Stromal cell of bone marrow (primary cell): Measurements from ENCODE around the gene RNU6-9.
A peak's percentile ranks its signal among the peaks of the same experiment; 100 is the strongest.

ENCODE experiments used
- DNase-seq: peaks from one replicate; pipeline ENCODE4 v3.0.0-alpha.2; 2012; ENCODE audit warnings: low read depth

RNU6-9 gene

DNA sequence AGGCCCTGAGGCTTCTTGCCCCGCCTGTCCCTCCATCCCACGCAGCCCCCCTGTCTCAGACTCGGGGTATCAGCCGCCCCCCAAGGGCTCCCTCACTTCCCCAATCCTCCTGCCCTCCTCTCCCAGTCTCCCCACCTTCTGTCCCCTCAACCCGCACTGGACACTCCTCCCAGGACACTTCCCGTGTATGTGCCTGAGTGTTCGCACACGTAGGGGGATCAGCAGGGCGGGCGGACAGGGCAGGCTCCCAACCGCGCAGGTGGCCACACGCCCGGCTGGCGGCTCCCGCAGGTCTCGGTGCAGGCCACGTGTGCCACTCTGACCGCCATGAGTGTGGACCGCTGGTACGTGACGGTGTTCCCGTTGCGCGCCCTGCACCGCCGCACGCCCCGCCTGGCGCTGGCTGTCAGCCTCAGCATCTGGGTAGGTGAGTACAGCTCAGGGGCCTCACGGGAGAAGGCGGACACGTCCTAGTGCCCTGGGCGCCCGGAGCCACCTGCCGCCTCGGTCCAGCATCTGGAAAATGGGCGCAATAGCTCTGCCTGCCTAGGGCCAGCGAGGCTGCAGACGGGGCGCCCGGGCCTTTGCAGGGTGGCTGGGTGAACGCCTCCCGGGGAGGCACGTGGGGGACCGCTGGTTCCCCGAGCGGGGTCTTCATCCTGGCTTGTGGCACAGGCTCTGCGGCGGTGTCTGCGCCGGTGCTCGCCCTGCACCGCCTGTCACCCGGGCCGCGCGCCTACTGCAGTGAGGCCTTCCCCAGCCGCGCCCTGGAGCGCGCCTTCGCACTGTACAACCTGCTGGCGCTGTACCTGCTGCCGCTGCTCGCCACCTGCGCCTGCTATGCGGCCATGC, 26.1 kb downstream of the RNU6-9 start:
- DNase-seq, result no peak

DNA sequence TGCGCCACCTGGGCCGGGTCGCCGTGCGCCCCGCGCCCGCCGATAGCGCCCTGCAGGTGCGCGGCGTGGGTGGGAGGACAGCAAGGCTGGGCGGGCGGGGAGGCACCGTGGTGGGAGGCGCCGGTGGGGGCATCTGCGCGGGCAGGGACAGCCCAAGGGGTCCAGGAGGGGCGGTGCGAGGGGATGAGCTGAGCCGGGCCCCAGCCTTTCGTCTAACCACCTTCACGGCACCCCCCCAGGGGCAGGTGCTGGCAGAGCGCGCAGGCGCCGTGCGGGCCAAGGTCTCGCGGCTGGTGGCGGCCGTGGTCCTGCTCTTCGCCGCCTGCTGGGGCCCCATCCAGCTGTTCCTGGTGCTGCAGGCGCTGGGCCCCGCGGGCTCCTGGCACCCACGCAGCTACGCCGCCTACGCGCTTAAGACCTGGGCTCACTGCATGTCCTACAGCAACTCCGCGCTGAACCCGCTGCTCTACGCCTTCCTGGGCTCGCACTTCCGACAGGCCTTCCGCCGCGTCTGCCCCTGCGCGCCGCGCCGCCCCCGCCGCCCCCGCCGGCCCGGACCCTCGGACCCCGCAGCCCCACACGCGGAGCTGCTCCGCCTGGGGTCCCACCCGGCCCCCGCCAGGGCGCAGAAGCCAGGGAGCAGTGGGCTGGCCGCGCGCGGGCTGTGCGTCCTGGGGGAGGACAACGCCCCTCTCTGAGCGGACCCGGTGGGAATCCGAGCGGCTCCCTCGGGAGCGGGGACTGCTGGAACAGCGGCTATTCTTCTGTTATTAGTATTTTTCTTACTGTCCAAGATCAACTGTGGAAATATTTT, 27.0 kb downstream of the RNU6-9 start:
- DNase-seq, result no peak

DNA sequence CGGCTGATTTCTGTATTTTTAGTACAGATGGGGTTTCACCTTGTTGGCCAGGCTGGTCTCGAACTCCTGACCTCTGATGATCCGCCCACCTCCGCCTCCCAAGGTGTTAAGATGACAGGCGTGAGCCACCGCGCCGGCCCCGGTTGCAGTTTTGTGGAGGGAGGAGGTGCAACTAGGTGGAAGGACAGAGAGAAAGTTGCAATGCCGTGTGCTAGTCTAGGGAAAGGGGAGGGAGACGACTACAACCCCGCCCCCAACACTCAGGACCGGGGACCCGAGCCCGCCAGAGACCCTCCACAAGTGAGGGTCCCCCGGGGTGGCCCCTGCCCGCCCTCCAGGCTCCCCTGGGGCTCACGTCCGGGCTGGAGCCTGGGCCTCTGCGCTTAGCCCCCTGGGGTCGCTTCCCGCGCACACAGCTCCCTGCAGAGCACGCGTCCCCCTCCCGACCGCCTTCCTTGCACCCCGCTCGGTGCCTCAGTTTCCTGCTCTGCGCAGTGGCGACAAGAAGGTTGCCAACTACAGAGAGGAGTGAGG, 31.3 kb downstream of the RNU6-9 start:
- DNase-seq, result no peak

DNA sequence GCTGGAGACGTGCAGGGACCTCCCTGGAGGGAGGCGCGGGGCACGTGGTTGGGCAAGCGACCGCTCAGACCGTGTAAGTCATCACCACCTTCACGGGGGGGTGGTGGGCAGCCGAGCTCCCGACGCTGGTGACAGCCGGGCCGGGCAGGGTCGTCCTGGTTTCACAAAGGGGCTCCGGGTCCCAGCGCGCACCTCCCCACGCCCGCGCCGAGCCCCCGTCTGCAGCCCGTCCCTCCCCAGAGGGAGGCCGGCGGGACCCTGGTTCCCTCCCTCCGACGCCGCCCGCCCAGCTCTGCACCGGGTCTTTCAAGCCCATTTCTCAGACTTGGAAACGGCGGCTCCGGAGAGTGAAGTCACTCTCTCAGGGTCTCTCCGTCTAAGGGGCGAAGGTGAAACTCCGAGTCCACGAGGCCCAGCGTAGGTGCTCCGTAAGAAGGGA, 31.8 kb downstream of the RNU6-9 start:
- no peak for DNase-seq

DNA sequence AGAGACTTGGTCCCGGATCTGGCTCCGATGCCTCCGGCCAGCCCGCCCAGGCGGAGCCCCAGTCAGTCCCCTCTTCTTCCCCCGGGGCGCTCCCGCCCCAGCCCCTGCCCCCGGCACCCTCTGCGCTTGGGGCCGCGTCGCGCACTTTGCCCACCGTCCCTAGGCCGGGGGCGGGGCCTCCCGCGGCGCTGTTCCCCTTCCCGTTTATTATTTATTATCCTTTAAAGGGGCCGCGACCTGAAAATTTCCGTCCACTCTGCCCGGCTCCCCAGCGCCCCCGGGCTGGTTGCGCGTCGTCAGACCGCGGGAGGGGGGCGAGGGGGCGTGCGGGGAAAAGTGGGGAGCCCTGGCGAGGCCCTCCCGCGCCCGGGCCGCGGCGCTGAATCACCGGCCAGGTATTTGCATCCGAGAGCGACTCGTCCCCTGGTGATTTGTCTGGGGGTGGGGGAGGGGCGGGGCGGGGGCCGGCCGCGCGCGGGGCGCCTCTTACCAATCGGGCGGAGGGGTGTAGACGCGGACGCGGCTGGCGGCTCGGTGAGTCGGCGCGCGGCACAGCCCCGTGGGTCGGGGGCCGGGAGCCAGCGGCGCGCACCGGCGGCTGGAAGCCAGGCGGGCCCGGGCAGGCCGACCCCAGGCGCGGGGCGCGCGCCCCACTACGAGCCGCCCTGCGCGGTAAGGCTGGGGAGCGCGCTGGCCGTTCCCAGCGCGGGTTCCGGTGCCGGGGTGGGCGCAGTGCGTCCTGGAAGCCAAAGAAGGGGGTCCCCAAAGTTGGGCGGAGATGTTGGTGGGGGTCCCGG, 32.4 kb downstream of the RNU6-9 start, which contains the start of gene ARID3A:
ARID3A (plus strand) TSS at position 510 of the 797 bp plus-strand sequence. CDS start 3,494 bp downstream, outside the sequence.
- peak; percentile 61 for DNase-seq

DNA sequence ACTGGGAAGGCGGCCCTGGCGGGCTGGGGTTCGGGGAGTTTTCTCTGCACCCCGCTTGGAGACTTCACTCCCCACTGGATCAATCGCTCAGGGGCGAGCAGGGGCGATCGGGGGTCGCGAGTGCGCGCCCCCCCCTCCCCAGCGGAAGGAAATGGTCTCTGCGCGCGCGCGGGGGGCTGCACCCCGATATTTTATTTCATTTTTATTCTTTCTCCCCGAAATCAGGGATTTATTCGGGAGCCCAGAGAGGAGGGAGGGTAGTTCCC, 33.0 kb downstream of the RNU6-9 start:
- DNase-seq, result no peak

DNA sequence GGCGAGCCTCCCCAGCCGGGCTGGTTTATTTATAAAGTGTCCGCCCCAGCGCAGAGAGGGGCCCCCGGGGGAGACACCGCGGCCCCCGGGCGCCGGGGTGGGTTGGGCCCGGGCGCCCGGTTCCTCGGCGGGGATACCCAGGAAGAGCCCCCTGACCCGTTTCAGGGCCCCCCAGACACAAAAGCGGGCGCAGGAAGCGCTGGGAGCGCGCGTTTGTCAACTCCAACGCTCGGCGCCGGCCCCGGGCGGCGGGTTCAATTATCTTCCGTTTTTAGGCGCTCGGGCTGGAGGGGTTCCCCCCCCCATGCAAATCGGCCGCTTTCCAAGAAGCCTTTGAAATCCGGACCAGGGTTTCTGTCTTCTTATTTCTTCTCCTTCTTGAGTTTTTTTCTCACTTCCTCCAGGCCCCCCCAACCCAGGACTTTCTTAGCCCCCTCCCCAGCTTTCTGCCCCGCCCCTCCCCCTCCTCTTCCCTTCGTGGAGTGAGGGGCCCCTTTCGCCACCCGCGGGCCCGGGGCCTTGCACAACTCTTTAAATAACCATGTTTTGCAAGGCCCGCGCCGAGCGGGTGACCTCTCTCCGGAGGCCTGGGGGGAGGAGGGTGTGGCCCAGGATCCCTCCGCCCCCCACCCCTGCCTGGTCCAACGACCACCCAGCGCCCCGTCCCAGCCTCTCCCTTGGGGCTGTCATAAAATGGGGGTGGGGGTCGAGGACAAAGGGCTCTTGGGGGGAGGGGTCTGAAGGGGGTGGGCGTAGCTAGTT, 33.5 kb downstream of the RNU6-9 start:
- no peak for DNase-seq

DNA sequence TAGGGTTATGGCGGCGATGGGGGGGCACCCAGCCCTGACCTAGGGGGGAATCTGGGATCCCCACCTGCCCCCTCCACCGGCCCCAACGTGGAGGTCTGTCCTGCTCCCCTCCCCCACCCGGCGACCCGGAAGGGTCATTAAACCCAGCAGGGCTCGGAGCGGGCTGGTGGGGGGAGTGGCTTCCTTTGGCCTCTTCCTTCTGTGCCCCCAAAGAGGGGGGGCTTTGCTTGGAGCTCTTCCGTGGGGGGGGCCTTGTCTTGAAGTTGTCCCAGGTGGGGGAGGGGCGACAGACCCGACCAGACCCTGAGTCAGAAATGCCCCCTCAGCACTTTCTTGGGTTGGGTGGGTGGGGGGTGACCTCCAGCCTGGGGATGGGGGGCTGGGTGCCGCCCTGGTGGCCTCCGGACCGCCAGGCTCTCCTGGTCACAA, 34.1 kb downstream of the RNU6-9 start:
- no peak for DNase-seq

DNA sequence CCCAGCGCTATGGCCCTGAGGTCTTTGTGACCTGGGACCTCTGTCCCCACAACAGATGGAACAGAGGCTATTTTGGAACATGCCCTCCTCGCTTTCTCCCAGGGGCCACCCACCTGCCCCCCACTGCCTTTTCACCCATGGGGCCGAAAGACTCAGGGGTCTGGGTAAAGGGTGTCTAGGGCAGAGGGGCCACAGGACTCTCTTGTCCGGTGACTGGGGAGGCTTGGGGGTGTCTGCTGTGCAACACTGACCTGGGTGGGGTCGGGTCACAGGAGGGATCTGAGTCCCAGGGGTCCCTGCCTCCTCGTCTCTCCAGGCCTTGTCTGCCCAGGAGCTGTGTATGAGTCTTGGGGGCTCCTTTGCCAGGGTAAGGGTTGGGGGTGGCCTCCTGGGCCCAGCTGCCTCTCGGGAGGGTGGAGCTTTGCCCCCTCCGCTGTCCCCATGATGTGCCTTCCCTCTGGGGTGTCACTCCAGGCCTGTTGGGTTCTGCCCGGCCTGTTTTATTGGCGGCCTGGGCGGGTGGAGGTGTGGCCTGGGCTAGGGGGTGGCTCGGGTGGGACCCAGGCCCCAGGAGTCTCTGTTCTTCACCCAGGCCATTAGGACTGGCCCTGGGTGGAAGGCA, 34.6 kb downstream of the RNU6-9 start:
- no peak for DNase-seq

DNA sequence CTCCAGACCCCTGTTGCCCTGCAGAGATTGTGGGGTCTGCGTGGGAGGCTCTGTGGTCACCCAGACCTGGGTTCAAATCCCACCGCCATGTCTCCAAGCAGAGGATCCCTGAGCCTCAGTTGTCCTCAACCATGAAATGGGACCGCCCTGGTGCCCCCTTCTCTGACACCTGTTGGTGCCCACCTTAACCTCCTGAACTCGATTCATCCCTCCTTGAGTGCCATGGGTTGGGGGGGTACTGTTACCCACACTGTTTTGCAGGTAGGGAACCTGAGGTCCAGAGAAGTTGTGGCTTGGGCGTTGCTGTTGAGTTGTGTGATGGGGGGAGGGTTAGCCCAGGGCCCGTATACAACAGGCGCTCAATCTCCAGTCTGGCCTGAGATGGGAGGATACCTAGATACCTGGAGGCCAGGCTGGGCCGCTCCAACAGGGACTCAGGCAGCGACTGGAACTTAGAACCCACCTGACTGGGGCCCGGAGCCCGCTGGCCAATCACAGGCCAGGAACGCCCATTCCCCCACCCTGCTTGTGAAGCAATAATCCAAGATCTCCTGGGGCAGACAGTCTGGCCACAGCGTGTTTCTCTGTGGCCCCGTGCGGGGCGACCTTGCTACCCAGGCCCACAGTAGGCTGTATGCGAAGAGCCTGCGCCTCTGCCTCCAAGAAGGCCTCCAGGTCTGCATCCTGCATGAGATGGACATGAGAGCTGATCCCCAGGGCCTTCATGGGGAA, 35.4 kb downstream of the RNU6-9 start:
- no peak for DNase-seq

DNA sequence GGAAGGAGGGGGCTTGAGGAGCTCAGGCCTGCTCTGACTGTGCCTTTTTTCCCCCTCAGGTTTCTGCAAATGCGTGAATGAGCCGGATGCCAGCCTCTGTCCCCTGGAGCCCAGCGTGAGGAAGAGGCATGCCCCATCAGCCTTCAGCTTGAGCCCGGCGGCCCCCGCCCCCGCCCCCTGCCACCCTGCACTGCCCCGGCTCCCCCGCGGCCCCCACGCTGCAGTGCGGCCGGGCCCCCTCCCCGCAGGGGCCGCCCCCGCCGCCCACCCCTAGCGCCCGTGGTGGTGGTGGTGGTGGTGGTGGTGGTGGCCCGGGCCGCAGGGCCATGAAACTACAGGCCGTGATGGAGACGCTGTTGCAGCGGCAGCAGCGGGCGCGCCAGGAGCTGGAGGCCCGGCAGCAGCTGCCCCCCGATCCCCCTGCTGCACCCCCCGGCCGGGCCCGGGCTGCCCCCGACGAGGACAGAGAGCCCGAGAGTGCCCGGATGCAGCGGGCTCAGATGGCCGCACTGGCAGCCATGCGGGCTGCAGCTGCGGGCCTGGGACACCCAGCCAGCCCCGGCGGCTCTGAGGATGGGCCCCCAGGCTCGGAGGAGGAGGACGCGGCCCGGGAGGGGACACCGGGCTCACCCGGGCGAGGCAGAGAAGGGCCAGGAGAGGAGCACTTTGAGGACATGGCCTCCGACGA, 36.1 kb downstream of the RNU6-9 start:
- DNase-seq, result no peak

DNA sequence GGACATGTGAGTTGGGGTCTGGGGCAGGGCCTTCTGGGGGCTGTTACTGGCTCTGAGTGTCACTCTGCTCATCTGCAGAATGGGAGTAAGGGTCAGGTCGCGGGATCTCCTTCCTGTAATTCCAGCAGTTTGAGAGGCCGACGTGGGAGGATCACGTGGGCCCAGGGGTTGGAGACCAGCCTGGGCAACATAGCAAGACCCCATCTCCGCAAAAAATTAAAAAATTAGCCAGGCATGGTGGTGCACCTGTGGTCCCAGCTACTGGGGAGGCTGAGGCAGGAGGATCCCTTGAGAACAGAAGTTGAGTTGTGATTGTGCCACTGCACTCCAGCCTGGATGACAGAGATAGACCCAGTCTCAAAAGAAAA, 36.6 kb downstream of the RNU6-9 start:
- no peak for DNase-seq

DNA sequence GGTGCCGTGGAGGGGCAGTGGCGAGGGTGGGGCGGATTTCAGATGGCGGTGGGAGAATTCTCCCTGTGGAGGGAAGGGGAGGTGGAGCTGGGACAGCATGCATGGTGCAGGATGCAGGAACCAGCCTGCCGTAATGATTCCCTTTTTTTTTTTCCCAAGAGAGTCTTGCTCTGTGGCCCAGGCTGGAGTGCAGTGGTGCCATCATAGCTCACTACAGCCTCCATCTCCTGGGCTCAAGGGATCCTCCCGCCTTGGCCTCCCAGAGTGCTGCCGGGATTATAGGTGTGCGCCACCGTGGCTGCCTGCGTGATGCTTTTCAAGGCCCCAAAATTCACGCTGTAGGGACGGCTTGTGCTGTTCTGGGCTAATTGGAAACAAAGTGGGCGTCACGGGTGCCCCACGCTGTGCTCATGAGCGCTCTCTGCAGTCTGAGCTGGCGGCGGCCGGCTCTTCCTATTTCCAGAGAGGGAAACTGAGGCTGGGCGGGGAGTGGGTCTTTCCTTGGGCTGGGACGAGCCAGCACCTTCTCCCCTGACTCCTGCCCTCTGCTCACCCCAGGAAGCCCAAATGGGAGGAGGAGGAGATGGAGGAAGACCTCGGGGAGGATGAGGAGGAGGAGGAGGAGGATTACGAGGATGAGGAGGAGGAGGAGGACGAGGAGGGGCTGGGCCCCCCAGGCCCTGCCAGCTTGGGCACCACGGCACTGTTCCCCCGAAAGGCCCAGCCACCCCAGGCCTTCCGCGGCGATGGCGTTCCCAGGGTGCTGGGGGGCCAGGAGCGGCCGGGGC, 38.8 kb downstream of the RNU6-9 start:
- DNase-seq, result no peak

DNA sequence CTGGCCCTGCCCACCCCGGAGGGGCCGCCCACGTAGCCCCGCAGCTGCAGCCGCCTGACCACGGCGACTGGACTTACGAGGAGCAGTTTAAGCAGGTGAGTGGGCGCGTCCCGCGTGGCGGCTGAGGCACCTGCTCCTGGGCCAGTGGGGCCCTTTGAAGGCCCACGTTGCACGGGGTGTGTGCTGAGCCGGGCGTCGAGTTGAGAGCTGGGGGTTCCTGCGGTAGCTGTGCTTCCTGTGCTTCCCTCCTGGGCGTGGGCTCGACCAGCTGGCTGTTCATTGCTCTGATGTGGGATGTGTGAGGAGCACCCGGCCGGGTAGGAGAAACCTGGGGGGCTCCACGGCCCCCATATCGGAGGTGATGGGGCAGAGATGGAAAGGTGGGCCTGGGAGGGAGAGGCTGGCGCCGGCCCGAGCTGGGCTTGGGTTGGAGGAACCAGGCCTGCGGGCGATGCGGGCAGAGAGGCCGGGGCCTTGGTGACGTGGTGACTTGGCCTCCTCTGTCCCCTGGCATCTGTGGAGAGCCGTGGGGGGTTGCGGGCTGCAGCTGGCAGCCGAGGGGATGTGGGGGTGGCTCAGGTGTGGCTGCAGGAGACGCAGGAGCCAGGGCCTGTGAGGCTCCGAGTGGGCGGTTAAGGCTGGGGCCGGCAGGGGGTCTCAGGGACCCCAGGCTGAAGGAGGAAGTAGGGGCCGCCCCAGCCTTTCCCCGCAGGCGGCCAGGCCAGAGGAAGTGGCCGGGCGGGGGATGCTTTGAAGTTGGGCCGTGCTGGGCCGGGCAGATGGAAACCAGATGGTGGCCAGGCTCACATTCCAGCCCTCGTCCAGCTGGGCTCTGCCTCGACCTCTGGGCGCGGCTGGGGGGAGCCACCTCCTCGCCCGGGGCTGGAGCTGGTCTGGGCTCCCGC, 39.6 kb downstream of the RNU6-9 start:
- DNase-seq, result peak; percentile 63

DNA sequence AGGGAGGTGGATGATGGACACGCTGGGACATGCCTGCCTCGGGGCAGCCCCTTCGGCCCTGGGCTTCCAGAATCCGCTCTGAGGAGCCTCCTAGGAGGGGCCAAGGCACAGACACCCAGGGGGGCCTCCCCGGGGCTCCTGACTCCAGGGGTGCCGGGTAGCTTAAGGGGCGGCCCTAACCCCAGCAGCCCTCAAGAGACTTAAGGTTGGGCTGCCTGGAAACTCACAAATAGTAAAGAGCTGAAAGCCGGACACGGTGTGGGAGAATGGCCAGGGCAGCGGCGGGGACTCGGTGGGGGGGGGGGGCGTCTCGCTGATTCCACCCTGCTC, 40.2 kb downstream of the RNU6-9 start:
- no peak for DNase-seq

DNA sequence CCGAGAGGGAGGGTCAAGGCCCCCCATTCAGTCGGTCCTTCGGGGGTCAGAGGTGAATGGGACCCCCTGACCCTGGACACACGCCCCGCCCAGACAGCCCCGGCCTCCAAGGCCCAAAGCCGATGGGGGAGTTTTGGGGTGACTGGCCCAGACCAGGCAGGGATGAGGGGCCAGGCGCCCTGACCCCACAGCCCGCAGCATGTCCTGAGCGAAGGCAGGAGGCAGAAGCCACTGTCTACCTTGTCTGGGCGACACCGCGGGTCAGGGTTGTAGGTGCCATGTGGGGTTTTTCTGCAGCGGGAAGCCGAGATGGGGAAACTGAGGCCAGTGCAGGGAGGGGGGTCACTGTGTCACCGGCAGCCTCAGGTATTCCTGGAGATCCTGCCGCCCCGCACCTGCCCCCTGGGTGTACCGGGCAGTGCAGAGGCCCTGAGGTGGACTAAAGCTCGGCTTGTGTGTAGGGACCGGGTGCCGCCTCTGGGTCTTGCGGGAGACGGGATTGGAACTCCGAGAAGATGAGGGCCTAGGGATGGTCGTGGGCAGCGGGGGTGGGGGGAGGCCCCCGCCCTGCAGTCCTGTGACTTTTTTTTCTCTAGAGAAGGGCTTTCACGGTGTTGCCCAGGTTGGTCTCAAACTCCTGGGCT, 41.0 kb downstream of the RNU6-9 start:
- DNase-seq, result no peak

DNA sequence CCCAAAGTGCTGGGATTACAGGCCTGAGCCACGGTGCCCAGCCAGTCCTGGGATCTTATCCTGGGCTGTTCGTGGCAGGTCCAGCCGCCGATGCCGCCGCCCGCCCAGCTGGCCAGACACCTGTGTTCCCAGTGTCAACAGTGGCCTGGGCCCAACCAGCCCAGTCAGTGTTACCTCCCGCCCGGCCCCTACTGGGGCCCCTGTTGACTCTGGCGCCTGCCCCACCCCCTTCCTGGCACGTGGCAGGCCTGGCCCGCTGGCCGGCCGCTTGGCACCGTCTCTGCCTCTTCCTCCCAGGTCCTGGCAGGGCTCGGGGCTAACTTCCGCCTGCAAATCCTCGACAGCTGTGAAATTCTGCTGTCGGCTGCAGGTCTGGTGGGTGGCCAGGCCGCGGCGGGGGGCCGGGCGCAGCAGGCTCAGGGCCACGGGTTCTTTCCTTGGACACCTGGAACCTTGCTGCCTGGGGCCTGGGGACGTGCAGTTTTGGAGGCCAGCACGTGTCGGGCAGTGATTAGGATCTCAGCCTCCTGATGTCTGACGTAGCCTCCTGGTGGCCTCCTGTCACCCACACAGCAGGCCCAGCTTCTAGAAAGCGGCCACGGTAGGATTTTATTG, 41.7 kb downstream of the RNU6-9 start:
- DNase-seq, result no peak
